GM12801 (cell line): Measurements from ENCODE around the gene STARD9.

Experiments used
- TF ChIP-seq, protein P1 (sequence below): IDR thresholded peaks from one replicate; pipeline ENCODE4 v1.5.1; 2011; ENCODE audit warnings: control low read depth; ENCODE audit not compliant: insufficient read length; ENCODE audit errors: extremely low read depth

The STARD9 gene

DNA sequence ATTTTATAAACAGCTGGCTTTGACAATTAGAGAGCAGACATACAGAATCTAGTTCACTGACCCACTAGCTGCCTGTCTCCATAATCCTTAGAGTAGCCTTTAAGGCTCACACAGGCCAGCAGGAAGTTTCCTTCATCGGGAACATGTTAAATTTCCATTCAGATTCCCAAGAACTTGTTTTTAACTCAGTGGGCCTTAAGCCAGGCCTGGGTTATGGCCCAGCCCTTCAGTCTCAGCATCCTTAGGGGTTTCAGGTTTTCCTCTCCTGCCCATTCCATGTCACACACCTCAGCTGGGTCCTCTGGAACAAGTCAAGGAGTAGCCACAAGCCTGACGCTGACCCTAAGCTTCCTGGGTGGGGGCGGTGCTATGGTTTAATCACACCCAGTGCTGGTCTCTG, 146.5 kb downstream of the STARD9 start:
- TF ChIP-seq, protein P1, sequence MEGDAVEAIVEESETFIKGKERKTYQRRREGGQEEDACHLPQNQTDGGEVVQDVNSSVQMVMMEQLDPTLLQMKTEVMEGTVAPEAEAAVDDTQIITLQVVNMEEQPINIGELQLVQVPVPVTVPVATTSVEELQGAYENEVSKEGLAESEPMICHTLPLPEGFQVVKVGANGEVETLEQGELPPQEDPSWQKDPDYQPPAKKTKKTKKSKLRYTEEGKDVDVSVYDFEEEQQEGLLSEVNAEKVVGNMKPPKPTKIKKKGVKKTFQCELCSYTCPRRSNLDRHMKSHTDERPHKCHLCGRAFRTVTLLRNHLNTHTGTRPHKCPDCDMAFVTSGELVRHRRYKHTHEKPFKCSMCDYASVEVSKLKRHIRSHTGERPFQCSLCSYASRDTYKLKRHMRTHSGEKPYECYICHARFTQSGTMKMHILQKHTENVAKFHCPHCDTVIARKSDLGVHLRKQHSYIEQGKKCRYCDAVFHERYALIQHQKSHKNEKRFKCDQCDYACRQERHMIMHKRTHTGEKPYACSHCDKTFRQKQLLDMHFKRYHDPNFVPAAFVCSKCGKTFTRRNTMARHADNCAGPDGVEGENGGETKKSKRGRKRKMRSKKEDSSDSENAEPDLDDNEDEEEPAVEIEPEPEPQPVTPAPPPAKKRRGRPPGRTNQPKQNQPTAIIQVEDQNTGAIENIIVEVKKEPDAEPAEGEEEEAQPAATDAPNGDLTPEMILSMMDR: no peak

DNA sequence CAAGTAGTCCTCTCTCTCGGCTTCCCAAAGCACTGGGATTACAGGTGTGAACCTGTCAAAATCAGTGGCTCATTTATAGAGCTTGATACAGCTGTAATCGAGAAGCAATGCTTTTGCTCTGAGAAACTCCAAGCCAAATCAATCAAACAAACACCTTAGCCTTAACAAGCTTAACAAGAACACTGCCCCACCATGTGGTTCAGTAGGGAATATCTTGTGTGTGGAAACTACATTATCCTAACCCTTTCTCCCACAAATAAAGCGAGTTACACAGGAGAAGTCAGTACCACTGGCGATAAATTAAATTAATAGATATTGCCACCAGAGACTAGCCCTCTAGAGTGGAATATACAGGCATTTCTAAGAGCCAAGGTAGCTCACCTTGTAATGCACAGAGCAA, 147.7 kb downstream of the STARD9 start:
- TF ChIP-seq, protein P1: no peak

DNA sequence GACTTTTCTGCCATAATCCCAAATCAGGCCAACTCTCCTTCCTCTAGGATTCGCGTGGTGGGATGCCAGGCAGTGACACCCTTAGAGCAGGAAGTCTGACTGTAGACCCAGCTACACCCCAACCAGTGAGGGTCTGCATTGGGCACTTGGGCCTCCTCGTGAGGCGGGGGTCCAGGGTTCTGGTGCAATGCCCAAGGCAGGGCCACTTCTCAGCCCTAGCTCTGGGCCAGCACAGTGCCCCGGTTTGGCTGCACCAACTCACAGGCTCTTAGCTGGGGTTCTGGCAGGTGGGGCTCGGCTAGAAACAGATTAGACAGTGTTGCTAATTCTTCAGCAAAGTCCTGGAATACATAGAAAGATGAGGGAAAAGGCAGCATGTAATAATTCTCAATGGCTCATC, 148.9 kb downstream of the STARD9 start:
- TF ChIP-seq, protein P1: no peak

DNA sequence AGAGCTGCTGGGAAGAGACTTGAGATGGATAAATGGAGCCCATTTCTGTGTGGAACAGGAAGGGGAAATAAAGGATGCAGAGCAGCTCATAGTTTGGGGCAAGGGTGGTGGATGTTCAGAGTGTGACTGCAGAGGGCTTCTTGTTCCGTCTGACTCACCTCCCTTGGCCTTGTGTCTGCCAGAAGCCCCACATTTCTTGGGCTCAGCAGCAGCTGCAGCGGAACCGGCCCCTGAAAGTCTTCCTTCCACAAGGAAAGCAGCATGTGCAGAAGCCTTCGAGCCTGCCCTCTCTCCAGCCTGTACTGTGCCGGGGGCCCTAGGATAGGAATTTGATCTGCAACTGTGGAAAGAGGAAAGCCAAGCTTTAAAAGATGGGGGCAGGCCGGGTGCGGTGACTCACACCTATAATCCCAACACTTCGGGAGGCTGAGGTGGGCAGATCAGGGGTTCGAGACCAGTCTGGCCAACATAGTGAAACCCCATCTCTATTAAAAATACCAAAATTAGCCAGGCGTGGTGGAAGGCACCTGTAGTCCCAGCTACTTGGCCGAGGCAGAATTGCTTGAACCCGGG, 150.0 kb downstream of the STARD9 start:
- TF ChIP-seq, protein P1: no peak

DNA sequence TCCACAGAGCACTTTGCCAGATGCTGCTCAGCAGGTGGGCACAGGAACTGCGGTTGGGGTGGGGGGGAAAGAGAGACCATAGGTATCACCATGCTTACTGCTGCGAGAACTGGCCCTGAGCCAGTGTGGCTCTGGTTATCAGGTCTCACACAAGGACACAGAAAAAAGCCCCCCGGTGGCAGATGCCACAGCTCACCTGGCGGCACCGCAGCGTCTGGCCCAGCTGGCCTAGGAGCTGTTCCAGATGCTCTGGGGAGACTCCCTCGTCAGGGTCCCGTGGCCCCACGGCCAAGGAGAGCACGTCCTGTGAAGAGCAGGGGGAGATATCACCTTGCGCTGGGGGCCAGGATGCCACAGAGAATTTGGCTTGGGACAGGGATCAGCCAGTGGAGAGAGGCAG, 150.7 kb downstream of the STARD9 start:
- TF ChIP-seq, protein P1: no peak

DNA sequence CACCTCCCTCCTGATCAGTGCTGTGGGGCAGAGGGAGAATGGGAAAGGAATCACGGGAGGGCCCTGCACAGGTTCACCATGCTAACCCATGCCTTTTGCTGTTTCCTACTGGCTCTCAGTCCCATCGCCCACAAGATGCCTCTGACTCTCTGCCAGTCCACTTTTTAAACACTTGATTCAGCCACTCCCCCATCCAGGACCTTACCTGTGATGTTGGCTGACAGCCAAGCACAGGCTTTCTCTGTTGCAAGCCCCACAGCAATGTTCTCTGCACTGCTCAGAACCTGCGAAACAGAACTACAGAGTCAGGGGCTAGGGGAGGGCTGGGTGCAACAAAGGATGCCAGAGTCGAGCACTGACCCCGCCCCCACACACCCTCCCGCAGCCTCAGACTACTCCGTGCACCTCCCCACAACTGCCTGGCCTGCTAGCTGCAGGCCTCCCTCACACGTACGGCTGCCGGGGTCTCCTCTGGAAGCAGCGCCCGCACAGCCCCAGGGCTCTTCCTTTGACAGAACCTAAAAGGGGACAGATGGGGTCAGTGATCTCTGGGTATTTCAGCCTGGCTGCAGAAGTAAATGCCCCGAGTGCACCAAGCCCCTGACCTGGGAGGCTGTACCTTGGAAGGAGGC, 152.5 kb downstream of the STARD9 start:
- TF ChIP-seq, protein P1: no peak

DNA sequence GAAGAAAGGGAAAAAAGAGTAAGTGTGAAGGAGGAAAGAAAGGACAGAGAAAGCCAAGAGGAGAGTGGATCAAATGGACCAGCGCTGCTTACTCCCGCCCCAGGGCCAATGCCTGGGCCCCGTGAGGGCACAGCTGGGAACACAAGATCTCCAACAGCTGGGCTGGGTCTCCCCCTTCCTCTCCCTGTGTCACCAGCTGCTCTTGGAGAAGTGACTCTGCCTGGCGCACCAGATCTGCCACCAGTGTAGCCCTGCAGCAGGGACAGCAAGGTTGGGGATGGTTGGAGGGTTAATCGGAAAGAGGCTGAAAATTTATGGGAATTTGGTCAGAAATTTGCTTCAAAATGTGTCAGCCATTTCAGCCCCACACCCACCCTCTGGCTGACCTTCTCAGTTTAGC, 153.2 kb downstream of the STARD9 start:
- TF ChIP-seq, protein P1: no peak
